Naive B cell (primary cell): ENCODE results near the gene LRRC27. TPM values are rescaled to one million over a fixed set of nuclear protein-coding genes. Genes with fewer than 3 reads are reported as not detected.

Source experiments
- ATAC-seq, 2 donors: fragments of 150-1000 bp; cut with Tn5 transposase; 2 replicates each; pipeline ENCODE4 v1.10.0; 2021; ENCODE audit warnings: low read depth in 2 of 2, mild to moderate bottlenecking in 2 of 2, moderate library complexity in 2 of 2
- DNase-seq: peaks from one replicate; pipeline ENCODE4 v3.0.0; 2022
- H3K27ac Mint-ChIP-seq, 6 donors: one replicate each; pipeline ENCODE4 v1.8.0; 2020 to 2022; ENCODE audit warnings: mild to moderate bottlenecking in 6 of 6, mixed read lengths in 6 of 6, moderate library complexity in 5 of 6, inconsistent platforms in 2 of 6
- H3K27me3 Mint-ChIP-seq, 3 donors: one replicate each; pipeline ENCODE4 v1.8.0; 2021 to 2022; ENCODE audit warnings: mixed read lengths in 3 of 3, mild to moderate bottlenecking in 1 of 3
- H3K36me3 Mint-ChIP-seq, 2 donors: one replicate each; pipeline ENCODE4 v1.8.0; 2020 to 2022; ENCODE audit warnings: mixed read lengths in 2 of 2, inconsistent platforms in 1 of 2, mild to moderate bottlenecking in 1 of 2
- H3K4me1 Mint-ChIP-seq, 3 donors: one replicate each; pipeline ENCODE4 v1.8.0; 2020 to 2022; ENCODE audit warnings: mixed read lengths in 3 of 3, inconsistent platforms in 1 of 3, mild to moderate bottlenecking in 1 of 3, moderate library complexity in 1 of 3
- H3K4me3 Mint-ChIP-seq, 8 donors: one replicate each; pipeline ENCODE4 v1.8.0; 2020 to 2022; ENCODE audit warnings: mild to moderate bottlenecking in 8 of 8, mixed read lengths in 8 of 8, moderate library complexity in 8 of 8, inconsistent platforms in 2 of 8
- H3K9me3 Mint-ChIP-seq, 7 donors: one replicate each; pipeline ENCODE4 v1.8.0; 2020 to 2022; ENCODE audit warnings: mixed read lengths in 7 of 7, mild to moderate bottlenecking in 5 of 7, inconsistent platforms in 2 of 7, moderate library complexity in 1 of 7
- polyA plus RNA-seq, 6 donors: library from polyadenylated mRNA; unstranded; fragments of 300-500 nt; fragmentation: Illumina TruSeq; gene quantifications; one replicate each; pipeline ENCODE4 v1.2.3, GENCODE V29; 2021; ENCODE audit warnings: low read depth in 6 of 6

Gene LRRC27
- polyA plus RNA-seq, 6 donors from 2014 or later: 7.7 to 11.1 (median 8.7) TPM

GRCh38 chr10:132354356-132355094 lies 22.5 kb downstream of the LRRC27 start:
- Mint-ChIP-seq H3K4me1 (peaks cover 3 to 10% (median 7%) of the 10 kb centered on the region in 3 donors), H3K27ac (peak overlapping the region in 1 of 6 donors; percentile 33), H3K4me3 (no peak overlapping the region), H3K27me3 (no peaks in the 10 kb centered on the region), H3K9me3 (no peaks in the 10 kb centered on the region), H3K36me3 (no peaks in the 10 kb centered on the region)
- ATAC-seq: no peak
- DNase-seq: no peak

GRCh38 chr10:132355297-132355696 lies 23.3 kb downstream of the LRRC27 start:
- Mint-ChIP-seq H3K27me3 (no peaks in the 10 kb centered on the region), H3K9me3 (no peaks in the 10 kb centered on the region), H3K36me3 (no peaks in the 10 kb centered on the region), H3K27ac (no peak overlapping the region), H3K4me3 (no peak overlapping the region), H3K4me1 (peaks cover 3 to 10% (median 7%) of the 10 kb centered on the region in 3 donors)
- ATAC-seq: no peak
- no peak for DNase-seq

- H3K27me3 Mint-ChIP-seq: no peaks in the 10 kb centered on the region
- H3K4me1 Mint-ChIP-seq: peaks cover 3 to 10% (median 7%) of the 10 kb centered on the region in 3 donors
- H3K9me3 Mint-ChIP-seq: no peaks in the 10 kb centered on the region
- H3K36me3 Mint-ChIP-seq: no peaks in the 10 kb centered on the region
- ATAC-seq (no peak), DNase-seq (no peak)
- H3K4me3 Mint-ChIP-seq: no peak overlapping the region
- no peak overlapping the region for H3K27ac Mint-ChIP-seq
Observed at GRCh38 chr10:132355754-132356153, 23.8 kb downstream of the LRRC27 start.

- no peaks in the 10 kb centered on the region for H3K9me3 Mint-ChIP-seq
- peaks cover 3 to 10% (median 7%) of the 10 kb centered on the region in 3 donors for H3K4me1 Mint-ChIP-seq
- no peak overlapping the region for H3K4me3 Mint-ChIP-seq
- no peaks in the 10 kb centered on the region for H3K36me3 Mint-ChIP-seq
- H3K27me3 Mint-ChIP-seq: no peaks in the 10 kb centered on the region
- ATAC-seq: no peak
- no peak overlapping the region for H3K27ac Mint-ChIP-seq
- no peak for DNase-seq
Observed at GRCh38 chr10:132356621-132357195, 24.7 kb downstream of the LRRC27 start.

GRCh38 chr10:132357286-132358058 lies 25.5 kb downstream of the LRRC27 start:
- Mint-ChIP-seq H3K27ac (no peak overlapping the region), H3K36me3 (no peaks in the 10 kb centered on the region), H3K4me3 (no peak overlapping the region), H3K9me3 (no peaks in the 10 kb centered on the region), H3K4me1 (peaks cover 3 to 10% (median 7%) of the 10 kb centered on the region in 3 donors), H3K27me3 (no peaks in the 10 kb centered on the region)
- DNase-seq (no peak), ATAC-seq (no peak)

- no peaks in the 10 kb centered on the region for H3K9me3 Mint-ChIP-seq
- no peaks in the 10 kb centered on the region for H3K27me3 Mint-ChIP-seq
- H3K27ac Mint-ChIP-seq: no peak overlapping the region
- DNase-seq (no peak), ATAC-seq (no peak)
- H3K4me1 Mint-ChIP-seq: peaks cover 0 to 5% (median 0%) of the 10 kb centered on the region in 3 donors
- no peak overlapping the region for H3K4me3 Mint-ChIP-seq
- no peaks in the 10 kb centered on the region for H3K36me3 Mint-ChIP-seq
Observed at GRCh38 chr10:132359305-132360040, 27.5 kb downstream of the LRRC27 start.

- DNase-seq: peak; percentile 27
- Mint-ChIP-seq H3K4me3 (no peak overlapping the region), H3K36me3 (peaks cover 4 to 9% of the 10 kb centered on the region in 2 donors), H3K27me3 (no peaks in the 10 kb centered on the region), H3K4me1 (peaks cover 0 to 5% (median 0%) of the 10 kb centered on the region in 3 donors), H3K9me3 (no peaks in the 10 kb centered on the region), H3K27ac (peak overlapping the region in 1 of 6 donors; percentile 89)
- peak in 1 of 2 donors; percentile 52 for ATAC-seq
Observed at GRCh38 chr10:132360766-132361447, 28.9 kb downstream of the LRRC27 start.

GRCh38 chr10:132361581-132362101 lies 29.6 kb downstream of the LRRC27 start:
- Mint-ChIP-seq H3K27ac (peak overlapping the region in 1 of 6 donors; percentile 32), H3K27me3 (no peaks in the 10 kb centered on the region), H3K9me3 (no peaks in the 10 kb centered on the region), H3K4me3 (no peak overlapping the region), H3K36me3 (peaks cover 4 to 9% of the 10 kb centered on the region in 2 donors), H3K4me1 (peaks cover 0 to 5% (median 0%) of the 10 kb centered on the region in 3 donors)
- no peak for ATAC-seq
- DNase-seq: no peak

- DNase-seq (no peak), ATAC-seq (no peak)
- Mint-ChIP-seq H3K4me1 (peaks cover 0 to 5% (median 0%) of the 10 kb centered on the region in 3 donors), H3K27ac (peak overlapping the region in 1 of 6 donors; percentile 32), H3K27me3 (no peaks in the 10 kb centered on the region), H3K9me3 (no peaks in the 10 kb centered on the region), H3K36me3 (peaks cover 4 to 9% of the 10 kb centered on the region in 2 donors), H3K4me3 (no peak overlapping the region)
Observed at GRCh38 chr10:132362151-132362611, 30.2 kb downstream of the LRRC27 start.

GRCh38 chr10:132363376-132363775 lies 31.4 kb downstream of the LRRC27 start:
- no peak for DNase-seq
- peaks cover 4 to 9% of the 10 kb centered on the region in 2 donors for H3K36me3 Mint-ChIP-seq
- H3K9me3 Mint-ChIP-seq: no peaks in the 10 kb centered on the region
- no peak for ATAC-seq
- peak overlapping the region in 2 of 6 donors; percentile 21 to 57 for H3K27ac Mint-ChIP-seq
- no peaks in the 10 kb centered on the region for H3K27me3 Mint-ChIP-seq
- peaks cover 0 to 5% (median 0%) of the 10 kb centered on the region in 3 donors for H3K4me1 Mint-ChIP-seq
- H3K4me3 Mint-ChIP-seq: no peak overlapping the region

- Mint-ChIP-seq H3K9me3 (peaks cover 0 to 2% (median 0%) of the 10 kb centered on the region in 7 donors), H3K27ac (peak overlapping the region in 2 of 6 donors; percentile 17 to 57), H3K27me3 (peaks cover 0 to under 1% (median 0%) of the 10 kb centered on the region in 3 donors), H3K4me1 (peaks cover 0 to 5% (median 0%) of the 10 kb centered on the region in 3 donors), H3K36me3 (peaks cover 4 to 9% of the 10 kb centered on the region in 2 donors), H3K4me3 (no peak overlapping the region)
- DNase-seq: no peak
- no peak for ATAC-seq
Observed at GRCh38 chr10:132363921-132364593, 32.1 kb downstream of the LRRC27 start.

GRCh38 chr10:132364594-132364970 lies 32.6 kb downstream of the LRRC27 start:
- peaks cover 0 to 5% (median 0%) of the 10 kb centered on the region in 3 donors for H3K4me1 Mint-ChIP-seq
- DNase-seq (no peak), ATAC-seq (no peak)
- peak overlapping the region in 1 of 8 donors; percentile 57 for H3K4me3 Mint-ChIP-seq
- peaks cover 0 to 2% (median 0%) of the 10 kb centered on the region in 7 donors for H3K9me3 Mint-ChIP-seq
- peaks cover 4 to 9% of the 10 kb centered on the region in 2 donors for H3K36me3 Mint-ChIP-seq
- peak overlapping the region in 3 of 6 donors; percentile 16 to 51 (median 17) for H3K27ac Mint-ChIP-seq
- H3K27me3 Mint-ChIP-seq: peaks cover 0 to 3% (median 0%) of the 10 kb centered on the region in 3 donors
